Activated CD8-positive, alpha-beta memory T cell treated with anti-CD3 and anti-CD28 coated beads, Interleukin-2, amount 10 ng/mL, durations not matched to agents 7 days and 5 days (primary cell): ENCODE data around the gene KMT2B. TPM values are rescaled to one million over a fixed set of nuclear protein-coding genes. Genes with fewer than 3 reads are reported as not detected.

ENCODE experiments used
- ATAC-seq: fragments of 150-1000 bp; cut with Tn5 transposase; one replicate; pipeline ENCODE4 v1.10.0; 2021; ENCODE audit warnings: moderate library complexity
- CTCF ChIA-PET: fragments of 350-600 bp; sonication (Branson Sonifier 250); formaldehyde crosslinking; loops from one replicate; lab custom pipeline; 2021; ENCODE audit warnings: antibody characterized with exemption; lab: Charles Lee
- DNase-seq: peaks from one replicate; pipeline ENCODE4 v3.0.0-alpha.2; 2020
- H3K27ac Mint-ChIP-seq: one replicate; pipeline ENCODE4 v1.8.0; 2021; ENCODE audit warnings: mild to moderate bottlenecking, mixed read lengths
- H3K27me3 Mint-ChIP-seq: one replicate; pipeline ENCODE4 v1.8.0; 2021; ENCODE audit warnings: mixed read lengths
- H3K36me3 Mint-ChIP-seq: one replicate; pipeline ENCODE4 v1.8.0; 2021; ENCODE audit warnings: mild to moderate bottlenecking, mixed read lengths
- H3K4me1 Mint-ChIP-seq: one replicate; pipeline ENCODE4 v1.8.0; 2021; ENCODE audit warnings: mixed read lengths
- H3K4me3 Mint-ChIP-seq: one replicate; pipeline ENCODE4 v1.8.0; 2021; ENCODE audit warnings: mild to moderate bottlenecking, moderate library complexity, mixed read lengths
- H3K9me3 Mint-ChIP-seq: one replicate; pipeline ENCODE4 v1.8.0; 2022; ENCODE audit warnings: low read depth, mixed read lengths
- total RNA-seq, 2 experiments: library from RNA; stranded (reverse); gene quantifications; one replicate each; pipeline ENCODE4 v1.2.3, GENCODE V29; 2021

The KMT2B gene
- total RNA-seq, 2 experiments from 2014 or later = 70.2 to 79.8 TPM

- Mint-ChIP-seq H3K4me3 (no peak overlapping the region), H3K27ac (no peak overlapping the region)
These were observed 6.8 kb downstream of the KMT2B start for GRCh38 chr19:35724560-35724959.

DNA sequence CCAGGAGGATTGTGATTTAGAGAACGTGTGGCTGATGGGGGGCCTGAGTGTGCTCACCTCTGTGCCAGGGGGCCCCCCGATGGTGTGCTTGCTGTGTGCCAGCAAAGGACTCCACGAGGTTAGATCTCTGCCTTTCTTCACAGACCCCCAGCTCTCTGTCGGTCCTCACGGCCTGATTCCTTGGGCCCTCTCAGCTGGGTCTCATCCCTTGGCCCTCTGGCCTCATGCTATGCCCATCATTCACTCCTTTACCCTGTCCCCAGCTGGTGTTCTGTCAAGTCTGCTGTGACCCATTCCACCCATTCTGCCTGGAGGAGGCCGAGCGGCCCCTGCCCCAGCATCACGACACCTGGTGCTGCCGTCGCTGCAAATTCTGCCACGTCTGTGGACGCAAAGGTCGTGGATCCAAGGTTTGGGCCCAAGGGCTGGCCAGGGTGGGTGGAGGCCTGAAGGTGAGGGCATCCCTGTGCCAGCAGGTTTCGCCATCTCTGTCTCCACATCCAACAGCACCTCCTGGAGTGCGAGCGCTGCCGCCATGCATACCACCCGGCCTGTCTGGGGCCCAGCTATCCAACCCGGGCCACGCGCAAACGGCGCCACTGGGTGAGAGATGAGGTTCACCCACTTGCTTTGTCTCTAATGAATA, 7.5 kb downstream of the KMT2B start:
- H3K27me3 Mint-ChIP-seq = no peaks in the 10 kb centered on the region
- no peak overlapping the region for H3K27ac Mint-ChIP-seq
- CTCF ChIA-PET = interaction anchor here (1.4 kb wide), 1 partner anchor 20 kb away, joined by 3 read pairs; the partner anchor contains the start of genes PSENEN and U2AF1L4
- H3K4me1 Mint-ChIP-seq = peaks cover 1% of the 10 kb centered on the region
- no peaks in the 10 kb centered on the region for H3K9me3 Mint-ChIP-seq
- ATAC-seq (no peak), DNase-seq (no peak)
- H3K36me3 Mint-ChIP-seq = peaks cover 62% of the 10 kb centered on the region
- H3K4me3 Mint-ChIP-seq = no peak overlapping the region

More at GRCh38 chr19:35724560-35724959, 6.8 kb downstream of the KMT2B start:
- CTCF ChIA-PET = interaction anchor here (1.4 kb wide), 1 partner anchor 20 kb away, joined by 3 read pairs; the partner anchor contains the start of genes PSENEN and U2AF1L4
- Mint-ChIP-seq H3K9me3 (no peaks in the 10 kb centered on the region), H3K27me3 (no peaks in the 10 kb centered on the region), H3K4me1 (peaks cover 6% of the 10 kb centered on the region), H3K36me3 (peaks cover 62% of the 10 kb centered on the region)
- DNase-seq = no peak
- no peak for ATAC-seq

GRCh38 chr19:35727053-35727955, 9.5 kb downstream of the KMT2B start:
- CTCF ChIA-PET = interaction anchor here (2.0 kb wide), 1 partner anchor 10 kb away, joined by 9 read pairs; no protein-coding TSS in a partner anchor
- ATAC-seq (no peak), DNase-seq (no peak)
- no peak overlapping the region for H3K4me3 Mint-ChIP-seq
- peaks cover 66% of the 10 kb centered on the region for H3K36me3 Mint-ChIP-seq
- H3K9me3 Mint-ChIP-seq = no peaks in the 10 kb centered on the region
- H3K27ac Mint-ChIP-seq = no peak overlapping the region
- H3K4me1 Mint-ChIP-seq = no peaks in the 10 kb centered on the region
- no peaks in the 10 kb centered on the region for H3K27me3 Mint-ChIP-seq

DNA sequence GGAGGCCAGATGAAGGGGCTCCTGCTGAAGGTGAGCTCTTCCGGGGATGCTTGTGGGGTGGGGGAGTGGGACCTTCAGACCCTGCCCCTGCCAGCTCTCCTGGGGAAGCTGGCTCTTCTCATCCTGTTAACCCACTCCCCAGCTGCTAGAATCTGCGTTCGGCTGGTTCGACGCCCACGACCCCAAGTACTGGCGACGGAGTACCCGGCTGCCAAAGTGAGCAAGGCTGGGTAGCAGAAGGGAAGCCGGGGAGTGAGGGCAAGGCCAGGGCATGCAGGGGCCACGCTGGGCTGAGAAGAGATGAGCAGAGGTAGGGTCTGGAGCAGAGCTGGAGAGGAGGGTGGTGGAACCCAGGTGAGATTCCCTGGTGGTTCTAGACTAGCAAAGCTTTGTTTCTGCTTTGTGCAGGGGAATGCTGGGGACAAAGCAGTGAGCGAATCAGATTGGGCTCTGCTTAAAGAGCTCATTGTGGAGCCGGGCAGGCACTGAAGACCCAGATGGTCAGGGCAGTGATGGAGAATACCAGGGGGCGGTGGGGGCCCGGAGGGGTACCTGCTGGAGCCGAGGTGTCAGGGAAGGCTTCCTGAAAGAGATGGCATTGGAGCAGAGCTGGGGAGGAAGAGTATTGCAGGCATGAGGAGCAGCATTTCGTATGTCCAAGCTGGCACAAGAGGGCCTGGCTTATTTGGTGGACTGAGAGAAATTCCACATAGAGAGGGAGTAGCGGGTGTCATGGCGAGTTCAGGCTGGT, 10.3 kb downstream of the KMT2B start:
- Mint-ChIP-seq H3K9me3 (no peaks in the 10 kb centered on the region), H3K4me1 (no peaks in the 10 kb centered on the region), H3K4me3 (no peak overlapping the region), H3K27me3 (no peaks in the 10 kb centered on the region), H3K27ac (no peak overlapping the region), H3K36me3 (peaks cover 62% of the 10 kb centered on the region)
- no peak for ATAC-seq
- DNase-seq = no peak
- CTCF ChIA-PET = interaction anchor here (1.2 kb wide), 1 partner anchor 9 kb away, joined by 3 read pairs; no protein-coding TSS in a partner anchor

DNA sequence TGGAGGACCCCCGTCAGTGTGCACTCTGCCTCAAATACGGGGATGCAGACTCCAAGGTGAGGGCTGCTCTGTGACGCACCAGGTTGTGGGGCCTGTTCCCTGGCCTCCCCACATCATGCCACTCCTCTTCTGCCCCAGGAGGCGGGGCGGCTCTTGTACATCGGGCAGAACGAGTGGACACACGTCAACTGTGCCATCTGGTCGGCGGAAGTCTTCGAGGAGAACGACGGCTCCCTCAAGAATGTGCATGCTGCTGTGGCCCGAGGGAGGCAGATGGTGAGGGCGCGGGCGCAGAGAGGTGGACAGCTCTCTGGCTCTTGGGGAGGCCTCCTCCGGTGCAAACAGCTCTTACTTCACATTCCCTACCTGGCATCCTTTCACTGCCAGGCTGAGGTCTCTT, 11.2 kb downstream of the KMT2B start:
- ATAC-seq (no peak), DNase-seq (no peak)
- Mint-ChIP-seq H3K4me3 (no peak overlapping the region), H3K27me3 (no peaks in the 10 kb centered on the region), H3K4me1 (no peaks in the 10 kb centered on the region), H3K9me3 (no peaks in the 10 kb centered on the region), H3K27ac (no peak overlapping the region), H3K36me3 (peaks cover 57% of the 10 kb centered on the region)
- CTCF ChIA-PET = interaction anchor here (1.2 kb wide), 1 partner anchor 10 kb away, joined by 3 read pairs; no protein-coding TSS in a partner anchor

DNA sequence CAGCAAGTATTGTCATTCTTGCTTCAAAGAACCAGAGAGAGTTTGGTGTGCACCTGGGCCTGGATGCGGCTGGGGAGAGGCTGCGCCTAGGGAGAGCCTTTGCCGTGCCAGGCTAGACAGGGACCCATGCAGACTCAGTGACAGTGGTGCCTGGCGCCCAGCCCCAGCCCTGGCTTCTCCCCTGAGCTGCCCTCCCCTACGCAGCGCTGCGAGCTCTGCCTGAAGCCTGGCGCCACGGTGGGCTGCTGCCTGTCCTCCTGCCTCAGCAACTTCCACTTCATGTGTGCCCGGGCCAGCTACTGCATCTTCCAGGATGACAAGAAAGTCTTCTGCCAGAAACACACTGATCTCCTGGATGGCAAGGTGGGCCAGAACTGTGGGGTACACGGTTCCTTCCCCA, 12.0 kb downstream of the KMT2B start:
- ATAC-seq (no peak), DNase-seq (no peak)
- Mint-ChIP-seq H3K9me3 (no peaks in the 10 kb centered on the region), H3K4me3 (no peak overlapping the region), H3K27me3 (no peaks in the 10 kb centered on the region), H3K4me1 (no peaks in the 10 kb centered on the region), H3K27ac (no peak overlapping the region), H3K36me3 (peaks cover 58% of the 10 kb centered on the region)
- CTCF ChIA-PET = no interaction called here

DNA sequence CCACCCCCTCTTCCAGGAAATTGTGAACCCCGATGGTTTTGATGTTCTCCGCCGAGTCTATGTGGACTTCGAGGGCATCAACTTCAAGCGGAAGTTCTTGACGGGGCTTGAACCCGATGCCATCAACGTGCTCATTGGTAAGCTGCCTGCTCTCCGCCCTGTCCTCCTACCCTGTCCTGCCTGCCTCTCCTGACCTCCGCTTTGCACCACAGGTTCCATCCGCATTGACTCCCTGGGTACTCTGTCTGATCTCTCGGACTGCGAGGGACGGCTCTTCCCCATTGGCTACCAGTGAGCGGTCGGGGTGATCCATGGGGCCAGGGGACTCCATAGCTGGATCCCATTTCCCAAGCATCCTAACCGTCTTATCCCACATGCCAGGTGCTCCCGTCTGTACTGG, 12.5 kb downstream of the KMT2B start:
- H3K4me1 Mint-ChIP-seq = no peaks in the 10 kb centered on the region
- no peak for ATAC-seq
- H3K4me3 Mint-ChIP-seq = no peak overlapping the region
- peaks cover 55% of the 10 kb centered on the region for H3K36me3 Mint-ChIP-seq
- H3K27me3 Mint-ChIP-seq = no peaks in the 10 kb centered on the region
- DNase-seq = no peak
- CTCF ChIA-PET = interaction anchor here (0.6 kb wide), 1 partner anchor 187 kb away, joined by 3 read pairs; no protein-coding TSS in a partner anchor
- no peaks in the 10 kb centered on the region for H3K9me3 Mint-ChIP-seq
- H3K27ac Mint-ChIP-seq = no peak overlapping the region

GRCh38 chr19:35731353-35731752, 13.6 kb downstream of the KMT2B start:
- H3K4me1 Mint-ChIP-seq = no peaks in the 10 kb centered on the region
- no peak for DNase-seq
- H3K27me3 Mint-ChIP-seq = no peaks in the 10 kb centered on the region
- H3K36me3 Mint-ChIP-seq = peaks cover 49% of the 10 kb centered on the region
- ATAC-seq = no peak
- CTCF ChIA-PET = interaction anchor here (1.6 kb wide), 1 partner anchor 88 kb away, joined by 3 read pairs; no protein-coding TSS in a partner anchor
- H3K9me3 Mint-ChIP-seq = no peaks in the 10 kb centered on the region
- H3K4me3 Mint-ChIP-seq = no peak overlapping the region
- H3K27ac Mint-ChIP-seq = peak overlapping the region; percentile 20

DNA sequence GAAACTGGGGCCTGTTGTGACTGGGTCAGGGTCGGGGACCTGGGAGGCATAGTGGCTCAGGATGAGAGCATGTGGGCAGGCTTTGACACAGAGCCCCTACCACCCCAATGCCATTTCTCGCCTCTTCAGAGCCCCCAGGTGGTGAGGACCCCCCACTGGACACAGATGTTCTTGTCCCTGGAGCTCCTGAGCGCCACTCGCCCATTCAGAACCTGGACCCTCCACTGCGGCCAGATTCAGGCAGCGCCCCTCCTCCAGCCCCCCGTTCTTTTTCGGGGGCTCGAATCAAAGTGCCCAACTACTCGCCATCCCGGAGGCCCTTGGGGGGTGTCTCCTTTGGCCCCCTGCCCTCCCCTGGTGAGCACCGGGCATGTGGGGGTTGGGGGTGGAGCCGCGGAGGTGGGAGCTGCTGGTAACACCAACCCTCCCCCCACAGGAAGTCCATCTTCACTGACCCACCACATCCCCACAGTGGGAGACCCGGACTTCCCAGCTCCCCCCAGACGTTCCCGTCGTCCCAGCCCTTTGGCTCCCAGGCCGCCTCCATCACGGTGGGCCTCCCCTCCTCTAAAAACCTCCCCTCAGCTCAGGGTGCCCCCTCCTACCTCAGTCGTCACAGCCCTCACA, 14.1 kb downstream of the KMT2B start:
- no peak for ATAC-seq
- H3K4me3 Mint-ChIP-seq = no peak overlapping the region
- H3K9me3 Mint-ChIP-seq = no peaks in the 10 kb centered on the region
- CTCF ChIA-PET = interaction anchor here (1.6 kb wide), 1 partner anchor 87 kb away, joined by 3 read pairs; no protein-coding TSS in a partner anchor
- no peaks in the 10 kb centered on the region for H3K27me3 Mint-ChIP-seq
- peaks cover 48% of the 10 kb centered on the region for H3K36me3 Mint-ChIP-seq
- H3K4me1 Mint-ChIP-seq = no peaks in the 10 kb centered on the region
- H3K27ac Mint-ChIP-seq = no peak overlapping the region
- no peak for DNase-seq

DNA sequence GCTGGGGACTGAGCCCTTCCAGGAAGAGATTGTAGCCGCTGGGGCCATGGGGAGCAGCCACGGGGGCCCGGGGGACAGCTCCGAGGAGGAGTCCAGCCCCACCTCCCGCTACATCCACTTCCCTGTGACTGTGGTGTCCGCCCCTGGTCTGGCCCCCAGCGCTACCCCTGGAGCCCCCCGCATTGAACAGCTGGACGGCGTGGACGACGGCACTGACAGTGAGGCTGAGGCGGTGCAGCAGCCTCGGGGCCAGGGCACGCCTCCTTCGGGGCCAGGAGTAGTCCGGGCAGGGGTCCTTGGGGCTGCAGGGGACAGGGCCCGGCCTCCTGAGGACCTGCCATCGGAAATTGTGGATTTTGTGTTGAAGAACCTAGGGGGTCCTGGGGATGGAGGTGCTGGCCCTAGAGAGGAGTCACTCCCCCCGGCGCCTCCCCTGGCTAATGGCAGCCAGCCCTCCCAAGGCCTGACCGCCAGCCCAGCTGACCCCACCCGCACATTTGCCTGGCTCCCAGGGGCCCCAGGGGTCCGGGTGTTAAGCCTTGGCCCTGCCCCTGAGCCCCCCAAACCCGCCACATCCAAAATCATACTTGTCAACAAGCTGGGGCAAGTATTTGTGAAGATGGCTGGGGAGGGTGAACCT, 14.9 kb downstream of the KMT2B start:
- Mint-ChIP-seq H3K4me3 (no peak overlapping the region), H3K27me3 (no peaks in the 10 kb centered on the region), H3K27ac (no peak overlapping the region), H3K4me1 (peaks cover 2% of the 10 kb centered on the region), H3K9me3 (no peaks in the 10 kb centered on the region), H3K36me3 (peaks cover 46% of the 10 kb centered on the region)
- ATAC-seq = no peak
- no peak for DNase-seq
- CTCF ChIA-PET = interaction anchor here (1.6 kb wide), 1 partner anchor 87 kb away, joined by 3 read pairs; no protein-coding TSS in a partner anchor

- no peak overlapping the region for H3K27ac Mint-ChIP-seq
- CTCF ChIA-PET = no interaction called here
- no peak overlapping the region for H3K4me3 Mint-ChIP-seq
- no peaks in the 10 kb centered on the region for H3K27me3 Mint-ChIP-seq
- no peaks in the 10 kb centered on the region for H3K9me3 Mint-ChIP-seq
- ATAC-seq (no peak), DNase-seq (no peak)
- H3K4me1 Mint-ChIP-seq = peaks cover 2% of the 10 kb centered on the region
- peaks cover 48% of the 10 kb centered on the region for H3K36me3 Mint-ChIP-seq
These were observed 15.7 kb downstream of the KMT2B start for GRCh38 chr19:35733180-35734125.
